ENCODE data around the gene TMEM221.
"Not testable (repeated sequence)": the region's sequence is repeated elsewhere in the genome, so short reads cannot be mapped to it uniquely, and the experiment has no call there.

The TMEM221 gene

DNA sequence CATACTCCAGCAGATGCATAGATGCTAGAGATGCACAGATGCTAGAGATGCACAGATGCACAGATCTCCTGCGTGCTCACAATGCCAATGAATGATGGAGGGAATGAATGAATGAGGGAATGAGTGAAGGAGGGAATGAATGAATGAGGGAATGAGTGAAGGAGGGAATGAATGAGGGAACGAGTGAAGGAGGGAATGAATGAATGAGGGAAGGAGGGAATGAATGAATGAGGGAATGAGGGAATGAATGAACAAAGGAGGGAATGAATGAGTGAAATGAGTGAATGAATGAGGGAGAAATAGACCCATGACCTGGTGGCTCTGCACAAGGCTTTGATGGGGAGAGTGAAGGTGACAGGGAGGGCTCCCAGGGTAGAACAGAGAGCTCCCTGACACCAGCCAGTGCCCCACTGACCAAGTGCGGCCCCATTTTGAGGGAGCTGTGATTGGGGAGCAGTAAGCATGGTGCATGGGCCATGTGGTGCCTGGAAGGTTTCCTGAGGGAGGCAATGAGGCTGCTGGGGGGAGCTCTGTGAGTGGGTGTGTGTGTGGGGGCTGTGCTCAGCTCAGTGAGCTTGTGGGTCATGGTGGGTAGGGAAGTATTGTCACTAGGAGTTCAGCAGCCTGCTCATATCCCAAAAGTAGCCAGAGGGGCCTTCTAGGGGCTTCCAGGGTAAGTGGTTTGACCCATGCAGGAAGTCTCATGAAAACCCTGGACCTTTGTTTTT, 34.6 kb upstream of the TMEM221 start:
- Histone ChIP-seq H3K9ac (ENCODE audit: insufficient read length, low read depth) (no peak overlapping the region), H3K4me3 (ENCODE audit: insufficient read length, low read depth) (no peak overlapping the region), H3K27me3 (ENCODE audit: insufficient read depth, insufficient read length) (peaks cover 1% of the 10 kb centered on the region), H3K36me3 (ENCODE audit: insufficient read depth, insufficient read length, low read length) (peaks cover 6% of the 10 kb centered on the region), H3K4me1 (ENCODE audit: insufficient read depth, insufficient read length) (peaks cover 6% of the 10 kb centered on the region), H3K9me3 (ENCODE audit: insufficient read depth, low read length) (no peaks in the 10 kb centered on the region)
- TF ChIP-seq ZNF274 (IDR thresholded peaks at IDR 0.05; ENCODE audit: low read depth, low read length) (no peak), YY1 (IDR thresholded peaks at IDR 0.05; ENCODE audit: insufficient read depth, insufficient read length) (no peak), SUZ12 (IDR thresholded peaks at IDR 0.05; ENCODE audit: extremely low read depth, insufficient read depth, insufficient read length) (no peak)
- no peak for DNase-seq (ENCODE audit: low read depth, low spot score)

DNA sequence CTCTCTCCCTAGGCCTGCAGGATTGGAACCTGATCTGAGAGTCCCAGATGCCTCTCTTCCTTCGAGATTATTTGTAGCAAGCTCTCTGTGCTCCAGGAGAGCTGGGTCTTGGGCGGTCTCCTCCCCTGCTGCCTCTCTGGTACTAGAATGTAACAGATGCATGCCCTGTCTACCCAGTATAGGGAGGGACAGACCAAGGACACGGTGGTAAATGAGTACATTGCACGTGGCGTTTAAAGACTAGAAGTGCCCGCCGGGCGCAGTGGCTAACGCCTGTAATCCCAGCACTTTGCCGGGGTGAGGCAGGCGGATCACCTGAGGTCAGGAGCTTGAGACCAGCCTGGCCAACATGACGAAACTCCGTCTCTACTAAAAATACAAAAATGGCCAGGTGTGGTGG, 33.5 kb upstream of the TMEM221 start:
- Histone ChIP-seq H3K9ac (ENCODE audit: insufficient read length, low read depth) (no peak overlapping the region), H3K4me3 (ENCODE audit: insufficient read length, low read depth) (no peak overlapping the region), H3K9me3 (ENCODE audit: insufficient read depth, low read length) (no peaks in the 10 kb centered on the region), H3K4me1 (ENCODE audit: insufficient read depth, insufficient read length) (peaks cover 4% of the 10 kb centered on the region), H3K27me3 (ENCODE audit: insufficient read depth, insufficient read length) (peaks cover 1% of the 10 kb centered on the region), H3K36me3 (ENCODE audit: insufficient read depth, insufficient read length, low read length) (peaks cover 6% of the 10 kb centered on the region)
- DNase-seq (ENCODE audit: low read depth, low spot score) = no peak
- TF ChIP-seq ZNF274 (IDR thresholded peaks at IDR 0.05; ENCODE audit: low read depth, low read length) (no peak), YY1 (IDR thresholded peaks at IDR 0.05; ENCODE audit: insufficient read depth, insufficient read length) (no peak), SUZ12 (IDR thresholded peaks at IDR 0.05; ENCODE audit: extremely low read depth, insufficient read depth, insufficient read length) (no peak)

DNA sequence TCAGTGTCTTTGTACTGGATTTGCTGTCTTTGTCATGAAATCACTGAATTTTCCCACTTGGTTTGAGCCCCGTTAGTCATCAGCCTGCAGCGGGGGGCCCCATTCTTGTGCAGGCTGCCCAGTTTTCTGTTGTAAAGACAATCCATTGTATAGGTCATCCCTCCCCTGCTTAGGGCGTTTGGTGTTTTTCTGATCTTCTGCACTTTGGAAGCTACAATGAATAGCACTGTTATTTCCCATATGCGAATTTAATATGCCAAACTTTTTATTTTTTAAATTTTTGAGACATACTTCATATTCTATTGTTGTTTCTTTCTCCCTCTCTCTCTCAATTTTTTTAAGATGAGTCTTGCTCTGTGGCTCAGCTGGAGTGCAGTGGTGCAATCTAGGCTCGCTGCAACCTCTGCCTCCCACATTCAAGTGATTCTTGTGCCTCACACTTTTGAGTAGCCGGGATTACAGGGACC, 30.9 kb upstream of the TMEM221 start:
- DNase-seq (ENCODE audit: low read depth, low spot score) = no peak
- TF ChIP-seq YY1 (IDR thresholded peaks at IDR 0.05; ENCODE audit: insufficient read depth, insufficient read length) (no peak), SUZ12 (IDR thresholded peaks at IDR 0.05; ENCODE audit: extremely low read depth, insufficient read depth, insufficient read length) (no peak), ZNF274 (IDR thresholded peaks at IDR 0.05; ENCODE audit: low read depth, low read length) (no peak)
- Histone ChIP-seq H3K4me3 (ENCODE audit: insufficient read length, low read depth) (no peak overlapping the region), H3K4me1 (ENCODE audit: insufficient read depth, insufficient read length) (peaks cover under 1% of the 10 kb centered on the region), H3K36me3 (ENCODE audit: insufficient read depth, insufficient read length, low read length) (no peaks in the 10 kb centered on the region), H3K9ac (ENCODE audit: insufficient read length, low read depth) (no peak overlapping the region), H3K9me3 (ENCODE audit: insufficient read depth, low read length) (no peaks in the 10 kb centered on the region), H3K27me3 (ENCODE audit: insufficient read depth, insufficient read length) (peaks cover 1% of the 10 kb centered on the region)

DNA sequence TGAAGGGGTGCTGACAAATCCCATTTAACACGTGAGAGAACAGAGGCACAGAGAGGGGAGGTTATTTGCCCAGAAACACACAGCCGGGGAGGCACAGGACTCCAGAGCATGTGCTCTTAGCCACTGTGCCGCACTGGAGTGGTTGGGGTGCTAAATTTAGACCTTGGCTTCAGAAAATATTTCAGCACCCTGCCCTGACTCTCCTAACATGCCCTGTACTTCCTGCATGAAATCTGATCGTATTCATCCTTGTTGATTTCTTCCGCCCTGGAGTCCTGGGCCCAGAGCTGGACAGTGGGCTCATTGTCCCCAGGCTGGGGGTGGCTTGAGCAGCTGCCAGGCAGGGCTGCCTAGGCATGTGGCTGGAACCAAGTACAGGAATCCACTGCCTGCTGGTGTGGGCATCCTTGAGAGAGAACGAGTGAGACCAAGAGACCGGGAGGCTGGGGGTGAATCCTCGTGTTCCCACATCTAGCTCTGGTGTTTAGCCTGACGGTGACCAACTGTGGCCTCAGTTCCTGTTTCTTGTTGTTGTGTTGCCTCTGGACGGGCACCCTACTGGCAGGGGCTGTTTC, 27.2 kb upstream of the TMEM221 start:
- TF ChIP-seq SUZ12 (IDR thresholded peaks at IDR 0.05; ENCODE audit: extremely low read depth, insufficient read depth, insufficient read length) = no peak
- no peak for TF ChIP-seq ZNF274 (IDR thresholded peaks at IDR 0.05; ENCODE audit: low read depth, low read length)
- TF ChIP-seq YY1 (IDR thresholded peaks at IDR 0.05; ENCODE audit: insufficient read depth, insufficient read length) = no peak
- peaks cover 12% of the 10 kb centered on the region for H3K27me3 ChIP-seq (ENCODE audit: insufficient read depth, insufficient read length)
- H3K9me3 ChIP-seq (ENCODE audit: insufficient read depth, low read length) = no peaks in the 10 kb centered on the region
- no peak overlapping the region for H3K9ac ChIP-seq (ENCODE audit: insufficient read length, low read depth)
- no peak overlapping the region for H3K4me3 ChIP-seq (ENCODE audit: insufficient read length, low read depth)
- DNase-seq (ENCODE audit: low read depth, low spot score) = no peak
- peaks cover 3% of the 10 kb centered on the region for H3K4me1 ChIP-seq (ENCODE audit: insufficient read depth, insufficient read length)
- H3K36me3 ChIP-seq (ENCODE audit: insufficient read depth, insufficient read length, low read length) = no peaks in the 10 kb centered on the region

DNA sequence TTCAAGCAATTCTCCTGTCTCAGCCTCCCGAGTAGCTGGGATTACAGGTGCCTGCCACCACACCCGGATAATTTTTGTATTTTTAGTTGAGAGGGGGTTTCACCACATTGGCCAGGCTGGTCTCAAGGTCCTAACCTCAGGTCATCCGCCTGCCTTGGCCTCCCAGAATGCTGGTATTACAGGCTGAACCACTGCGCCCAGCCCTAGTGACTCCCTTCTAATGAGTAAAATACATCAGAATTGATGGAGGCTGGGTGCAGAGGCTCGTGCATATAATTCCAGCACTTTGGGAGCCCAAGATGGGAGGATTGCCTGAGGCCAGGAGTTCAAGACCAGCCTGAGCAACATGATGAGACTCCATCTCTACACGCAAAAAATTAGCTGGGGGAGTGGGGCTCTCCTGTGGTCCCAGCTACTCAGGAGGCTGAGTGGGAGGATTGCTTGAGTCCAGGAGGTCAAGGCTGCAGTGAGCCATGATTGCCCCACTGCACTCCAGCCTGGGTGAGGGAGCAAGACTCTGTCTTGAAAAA, 26.6 kb upstream of the TMEM221 start:
- not testable (repeated sequence) for DNase-seq (ENCODE audit: low read depth, low spot score); H3K9ac ChIP-seq (ENCODE audit: insufficient read length, low read depth); H3K9me3 ChIP-seq (ENCODE audit: insufficient read depth, low read length); H3K4me3 ChIP-seq (ENCODE audit: insufficient read length, low read depth); H3K4me1 ChIP-seq (ENCODE audit: insufficient read depth, insufficient read length); H3K36me3 ChIP-seq (ENCODE audit: insufficient read depth, insufficient read length, low read length)
- H3K27me3 ChIP-seq (ENCODE audit: insufficient read depth, insufficient read length) = peaks cover 12% of the 10 kb centered on the region

DNA sequence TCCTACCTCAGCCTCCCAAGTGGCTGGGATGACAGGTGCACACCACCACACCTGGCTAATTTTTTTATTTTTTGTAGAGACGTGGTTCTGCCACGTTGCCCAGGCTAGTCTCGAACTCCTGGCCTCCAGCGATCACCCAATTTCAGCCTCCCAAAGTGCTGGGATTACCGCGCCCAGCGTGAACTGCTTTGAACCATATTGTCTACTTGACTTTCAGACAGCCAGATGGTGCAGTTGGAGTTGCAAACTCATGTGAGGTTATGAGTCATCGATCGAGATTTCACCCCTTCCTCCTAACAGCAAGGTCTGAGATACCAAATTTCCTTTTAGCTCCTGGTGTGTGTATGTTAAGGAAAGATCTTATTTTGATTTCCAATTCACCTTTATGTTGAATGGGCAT, 24.6 kb upstream of the TMEM221 start:
- no peak overlapping the region for H3K4me3 ChIP-seq (ENCODE audit: insufficient read length, low read depth)

DNA sequence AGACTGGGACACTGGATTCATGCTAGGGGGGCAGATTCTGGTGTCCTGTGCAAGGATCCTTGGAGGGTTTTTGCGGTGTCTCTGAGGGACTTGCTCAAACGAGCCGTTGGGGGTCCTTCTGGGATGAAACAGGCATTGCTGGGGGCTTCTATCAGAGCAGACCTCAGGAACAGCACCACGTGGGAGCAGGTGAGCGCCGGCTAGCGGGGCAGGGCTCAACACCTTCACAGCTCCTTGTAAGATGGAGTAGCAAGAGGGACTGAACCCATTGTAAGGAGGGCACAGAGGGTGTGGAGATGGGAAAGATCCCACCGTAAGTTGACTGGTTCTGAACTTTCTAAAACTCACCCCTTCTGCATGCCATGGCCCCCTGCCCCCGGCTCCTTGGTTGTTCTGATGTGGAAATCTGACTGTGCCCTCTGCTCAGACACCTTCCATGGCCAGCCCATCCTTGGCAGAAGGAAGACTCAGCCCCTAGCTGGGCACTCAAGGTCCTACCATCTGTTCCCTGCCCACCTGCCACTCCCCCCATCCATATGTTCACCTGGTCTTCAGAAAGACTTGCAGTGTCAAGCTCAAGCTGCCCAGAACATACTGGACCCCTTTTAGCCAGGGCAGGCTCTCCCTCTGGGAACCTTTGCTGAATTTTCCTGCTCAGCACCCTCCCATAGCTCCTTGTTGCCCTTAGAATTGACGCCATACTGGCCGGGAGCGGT, 23.1 kb upstream of the TMEM221 start:
- no peak for DNase-seq (ENCODE audit: low read depth, low spot score)
- Histone ChIP-seq H3K36me3 (ENCODE audit: insufficient read depth, insufficient read length, low read length) (no peaks in the 10 kb centered on the region), H3K9ac (ENCODE audit: insufficient read length, low read depth) (peak overlapping the region; percentile 68), H3K4me3 (ENCODE audit: insufficient read length, low read depth) (peak overlapping the region; percentile 72), H3K27me3 (ENCODE audit: insufficient read depth, insufficient read length) (peaks cover 17% of the 10 kb centered on the region), H3K4me1 (ENCODE audit: insufficient read depth, insufficient read length) (peaks cover 10% of the 10 kb centered on the region), H3K9me3 (ENCODE audit: insufficient read depth, low read length) (no peaks in the 10 kb centered on the region)
- TF ChIP-seq ZNF274 (IDR thresholded peaks at IDR 0.05; ENCODE audit: low read depth, low read length) (no peak), YY1 (IDR thresholded peaks at IDR 0.05; ENCODE audit: insufficient read depth, insufficient read length) (no peak), SUZ12 (IDR thresholded peaks at IDR 0.05; ENCODE audit: extremely low read depth, insufficient read depth, insufficient read length) (no peak)

More for the DNA sequence above, 24.6 kb upstream of the TMEM221 start:
- TF ChIP-seq SUZ12 (IDR thresholded peaks at IDR 0.05; ENCODE audit: extremely low read depth, insufficient read depth, insufficient read length) = no peak
- no peak for TF ChIP-seq YY1 (IDR thresholded peaks at IDR 0.05; ENCODE audit: insufficient read depth, insufficient read length)
- no peak for TF ChIP-seq ZNF274 (IDR thresholded peaks at IDR 0.05; ENCODE audit: low read depth, low read length)
- Histone ChIP-seq H3K9me3 (ENCODE audit: insufficient read depth, low read length) (no peaks in the 10 kb centered on the region), H3K9ac (ENCODE audit: insufficient read length, low read depth) (no peak overlapping the region), H3K4me1 (ENCODE audit: insufficient read depth, insufficient read length) (peaks cover 10% of the 10 kb centered on the region), H3K27me3 (ENCODE audit: insufficient read depth, insufficient read length) (peaks cover 13% of the 10 kb centered on the region), H3K36me3 (ENCODE audit: insufficient read depth, insufficient read length, low read length) (no peaks in the 10 kb centered on the region)
- no peak for DNase-seq (ENCODE audit: low read depth, low spot score)
